HTERT RPE-1 (cell line): Measurements from ENCODE around the gene HEMK1.

Source experiments
- in situ Hi-C: fragments of 300-500 bp; cut with MboI; formaldehyde crosslinking; loops from 4 replicates; pipeline ENCODE4 v1.14.3; 2020; ENCODE audit warnings: low sequenced_read_pairs

Gene HEMK1

GRCh38 chr3:50568947-50569749 lies at the start of gene HEMK1:
TSS of gene HEMK1 (plus strand) at chr3:50569522. CDS start at chr3:50571105, 1,583 bp downstream.
- in situ Hi-C loops, result no loop called here

GRCh38 chr3:50520849-50521248 lies 48.5 kb upstream of the HEMK1 start:
- in situ Hi-C loops, result no loop called here

- in situ Hi-C loops, result no loop called here
Measured at GRCh38 chr3:50521572-50521971, 47.8 kb upstream of the HEMK1 start.

- in situ Hi-C loops, result no loop called here
Measured at GRCh38 chr3:50523279-50523811, 46.0 kb upstream of the HEMK1 start.

GRCh38 chr3:50524746-50525145 lies 44.6 kb upstream of the HEMK1 start:
- in situ Hi-C loops, result no loop called here

- in situ Hi-C loops, result no loop called here
Measured at GRCh38 chr3:50525191-50525910, 44.0 kb upstream of the HEMK1 start.

GRCh38 chr3:50525987-50526386 lies 43.3 kb upstream of the HEMK1 start:
- in situ Hi-C loops, result no loop called here

- in situ Hi-C loops, result no loop called here
Measured at GRCh38 chr3:50530001-50530970, 39.0 kb upstream of the HEMK1 start.

GRCh38 chr3:50531201-50531600 lies 38.1 kb upstream of the HEMK1 start:
- in situ Hi-C loops, result no loop called here

GRCh38 chr3:50532062-50532705 lies 37.1 kb upstream of the HEMK1 start:
- in situ Hi-C loops, result no loop called here

GRCh38 chr3:50533316-50533715 lies 36.0 kb upstream of the HEMK1 start:
- in situ Hi-C loops, result no loop called here

- in situ Hi-C loops, result no loop called here
Measured at GRCh38 chr3:50533807-50534461, 35.4 kb upstream of the HEMK1 start.

GRCh38 chr3:50534681-50535330 lies 34.5 kb upstream of the HEMK1 start:
- in situ Hi-C loops, result no loop called here

GRCh38 chr3:50536471-50537180 lies 32.7 kb upstream of the HEMK1 start:
- in situ Hi-C loops, result no loop called here

GRCh38 chr3:50537421-50538129 lies 31.7 kb upstream of the HEMK1 start:
- in situ Hi-C loops, result no loop called here

GRCh38 chr3:50539356-50540286 lies 29.7 kb upstream of the HEMK1 start:
- in situ Hi-C loops, result no loop called here
